ENCODE results near the gene LRCOL1. TPM values are rescaled to one million over a fixed set of nuclear protein-coding genes. Genes with fewer than 3 reads are reported as not detected.

Gene LRCOL1
- total RNA-seq, 1 donor from 2014 or later: not detected

- DNase-seq: no peak
Measured at GRCh38 chr12:132581348-132582057, 28.9 kb downstream of the LRCOL1 start.

GRCh38 chr12:132580701-132581292 is 29.6 kb downstream of the LRCOL1 start:
- no peak for DNase-seq

GRCh38 chr12:132579744-132580143 is 30.6 kb downstream of the LRCOL1 start:
- no peak for DNase-seq

- no peak for DNase-seq
Measured at GRCh38 chr12:132578826-132579225, 31.6 kb downstream of the LRCOL1 start.

GRCh38 chr12:132578118-132578517 is 32.3 kb downstream of the LRCOL1 start:
- DNase-seq: no peak

GRCh38 chr12:132577191-132577920 is 33.0 kb downstream of the LRCOL1 start:
- DNase-seq: no peak

GRCh38 chr12:132576701-132577100 is 33.7 kb downstream of the LRCOL1 start:
- DNase-seq: no peak

- no peak for DNase-seq
Measured at GRCh38 chr12:132575661-132576060, 34.7 kb downstream of the LRCOL1 start.

GRCh38 chr12:132574271-132574996 is 35.9 kb downstream of the LRCOL1 start:
- no peak for DNase-seq

- DNase-seq: no peak
Measured at GRCh38 chr12:132572801-132573760, 37.3 kb downstream of the LRCOL1 start.

GRCh38 chr12:132572106-132572505 is 38.3 kb downstream of the LRCOL1 start:
- no peak for DNase-seq

- DNase-seq: no peak
Measured at GRCh38 chr12:132571598-132571997, 38.8 kb downstream of the LRCOL1 start.

- no peak for DNase-seq
Measured at GRCh38 chr12:132571051-132571450, 39.3 kb downstream of the LRCOL1 start.

- no peak for DNase-seq
Measured at GRCh38 chr12:132570635-132571034, 39.7 kb downstream of the LRCOL1 start.

- DNase-seq: no peak
Measured at GRCh38 chr12:132569856-132570480, 40.4 kb downstream of the LRCOL1 start.

GRCh38 chr12:132568826-132569480 is 41.4 kb downstream of the LRCOL1 start:
- no peak for DNase-seq

GRCh38 chr12:132568301-132568700 is 42.1 kb downstream of the LRCOL1 start:
- no peak for DNase-seq

GRCh38 chr12:132566516-132567131 is 43.8 kb downstream of the LRCOL1 start:
- DNase-seq: no peak

GRCh38 chr12:132565365-132565764 is 45.0 kb downstream of the LRCOL1 start:
- no peak for DNase-seq

GRCh38 chr12:132563911-132564310 is 46.5 kb downstream of the LRCOL1 start:
- no peak for DNase-seq

Measured in skin of body (tissue), 2 donors.